Measurements from ENCODE around the gene STK38L. TPM values are rescaled to one million over a fixed set of nuclear protein-coding genes. Genes with fewer than 3 reads are reported as not detected.

STK38L gene
- polyA plus RNA-seq, 3 donors: 39.6 to 42.9 (median 42.2) TPM

GRCh38 chr12:27334042-27334720, 90.1 kb downstream of the STK38L start:
- DNase-seq (ENCODE audit: extremely low read depth in 1 of 11, low read depth in 9 of 11, low spot score in 4 of 11): no peak

GRCh38 chr12:27334721-27335082, 90.6 kb downstream of the STK38L start:
- no peak for DNase-seq (ENCODE audit: extremely low read depth in 1 of 11, low read depth in 9 of 11, low spot score in 4 of 11)

- DNase-seq (ENCODE audit: extremely low read depth in 1 of 11, low read depth in 9 of 11, low spot score in 4 of 11): no peak
Measured at GRCh38 chr12:27335364-27336281, 91.5 kb downstream of the STK38L start.

DNA sequence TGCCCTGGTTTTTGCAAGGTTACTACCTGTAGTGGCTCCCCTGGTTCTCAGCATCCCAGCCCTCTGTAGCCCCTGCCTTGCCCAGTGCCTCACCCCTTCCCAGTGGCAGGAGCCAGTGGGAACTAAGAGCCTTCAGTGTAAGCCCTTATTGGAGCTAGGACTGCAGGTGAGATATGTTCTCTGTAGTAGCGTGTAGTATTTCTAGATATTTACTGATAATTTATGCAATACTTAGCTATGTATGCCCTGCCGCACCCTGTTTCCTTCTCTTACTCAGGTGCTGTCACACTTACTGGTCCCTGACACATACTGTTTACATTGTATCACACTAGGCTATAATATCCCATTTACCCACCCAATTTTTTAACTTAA, 92.2 kb downstream of the STK38L start:
- DNase-seq (ENCODE audit: extremely low read depth in 1 of 11, low read depth in 9 of 11, low spot score in 4 of 11): no peak

GRCh38 chr12:27337376-27337775, 93.3 kb downstream of the STK38L start:
- no peak for DNase-seq (ENCODE audit: extremely low read depth in 1 of 11, low read depth in 9 of 11, low spot score in 4 of 11)

GRCh38 chr12:27338473-27338872, 94.4 kb downstream of the STK38L start:
- DNase-seq (ENCODE audit: extremely low read depth in 1 of 11, low read depth in 9 of 11, low spot score in 4 of 11): no peak

DNA sequence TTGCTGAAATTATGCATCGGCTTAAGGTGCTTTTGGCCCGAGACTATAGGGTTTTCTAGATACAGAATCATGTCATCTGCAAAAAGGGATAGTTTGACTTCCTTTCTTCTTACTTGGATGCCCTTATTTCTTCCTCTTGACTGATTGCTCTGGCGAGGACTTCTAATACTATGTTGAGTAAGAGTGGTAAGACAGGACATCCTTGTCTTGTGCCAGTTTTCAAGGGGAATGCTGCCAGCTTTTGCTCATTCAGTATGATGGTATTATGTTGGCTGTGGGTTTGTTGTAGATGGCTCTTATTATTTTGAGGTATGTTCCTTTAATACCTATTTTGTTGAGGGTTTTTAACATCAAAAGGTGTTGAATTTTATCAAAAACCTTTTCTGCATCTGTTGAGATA, 96.9 kb downstream of the STK38L start:
- DNase-seq (ENCODE audit: extremely low read depth in 1 of 11, low read depth in 9 of 11, low spot score in 4 of 11): no peak

DNA sequence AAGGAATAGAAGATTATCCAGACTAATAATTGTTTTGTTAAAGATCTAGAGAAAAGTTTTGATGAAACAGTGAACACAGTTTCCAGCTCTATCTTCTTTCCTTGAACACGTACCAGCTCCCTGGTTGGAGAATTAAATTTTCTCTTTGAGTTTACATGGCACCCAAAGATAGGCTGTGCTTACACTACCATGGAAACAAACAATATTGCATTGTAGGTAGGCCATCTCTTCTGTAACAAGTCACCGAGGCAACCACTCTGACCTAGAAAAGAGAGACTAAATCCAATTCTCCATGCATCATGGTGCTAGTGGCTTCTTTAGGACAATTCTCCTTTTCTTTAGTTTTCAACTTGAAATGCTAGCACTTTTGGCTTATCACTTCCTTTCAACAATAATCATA, 98.5 kb downstream of the STK38L start:
- DNase-seq (ENCODE audit: extremely low read depth in 1 of 11, low read depth in 9 of 11, low spot score in 4 of 11): no peak

GRCh38 chr12:27343255-27344000, 99.3 kb downstream of the STK38L start:
- no peak for DNase-seq (ENCODE audit: extremely low read depth in 1 of 11, low read depth in 9 of 11, low spot score in 4 of 11)

- DNase-seq (ENCODE audit: extremely low read depth in 1 of 11, low read depth in 9 of 11, low spot score in 4 of 11): no peak
Measured at GRCh38 chr12:27344246-27344645, 100.2 kb downstream of the STK38L start.

DNA sequence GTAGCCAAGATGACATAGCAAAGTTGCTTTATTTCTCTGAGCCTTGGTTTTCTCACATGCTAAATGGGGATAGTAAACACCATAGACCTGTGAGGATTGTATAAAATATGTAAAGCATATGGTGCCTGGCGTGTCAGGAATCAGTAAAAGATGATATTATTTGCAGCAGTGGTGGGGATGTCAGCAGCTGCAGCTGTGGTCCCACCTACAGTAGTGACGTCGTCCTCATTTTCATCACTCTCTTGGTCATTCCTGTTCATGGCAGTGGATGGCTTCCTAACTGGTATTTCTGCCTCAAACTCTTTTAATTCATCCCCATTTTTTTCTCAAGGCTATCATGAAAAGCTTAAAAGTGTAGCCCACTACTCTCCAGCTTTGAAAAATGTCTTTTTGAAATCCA, 100.7 kb downstream of the STK38L start:
- DNase-seq (ENCODE audit: extremely low read depth in 1 of 11, low read depth in 9 of 11, low spot score in 4 of 11): no peak

- DNase-seq (ENCODE audit: extremely low read depth in 1 of 11, low read depth in 9 of 11, low spot score in 4 of 11): no peak
Measured at GRCh38 chr12:27345376-27345775, 101.3 kb downstream of the STK38L start.

DNA sequence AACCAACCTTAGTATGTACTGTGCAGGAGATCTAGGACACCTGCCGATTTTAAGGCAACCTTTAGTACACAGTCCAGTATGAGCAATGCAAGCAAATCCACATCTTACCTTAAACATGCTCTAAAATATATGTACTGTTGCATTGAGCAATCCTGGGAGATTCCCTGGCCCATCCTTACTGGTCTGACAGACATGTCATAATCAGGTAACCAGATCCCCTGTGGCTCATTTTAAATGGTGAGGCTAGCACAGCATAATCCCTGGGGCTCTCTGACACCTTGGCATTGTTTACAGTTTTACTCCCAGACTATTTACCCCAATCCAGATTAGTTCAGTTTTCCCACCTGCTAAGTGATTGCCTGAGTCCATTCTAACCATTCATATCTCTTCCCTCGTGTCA, 103.7 kb downstream of the STK38L start:
- no peak for DNase-seq (ENCODE audit: extremely low read depth in 1 of 11, low read depth in 9 of 11, low spot score in 4 of 11)

GRCh38 chr12:27351476-27351875, 107.4 kb downstream of the STK38L start:
- no peak for DNase-seq (ENCODE audit: extremely low read depth in 1 of 11, low read depth in 9 of 11, low spot score in 4 of 11)

DNA sequence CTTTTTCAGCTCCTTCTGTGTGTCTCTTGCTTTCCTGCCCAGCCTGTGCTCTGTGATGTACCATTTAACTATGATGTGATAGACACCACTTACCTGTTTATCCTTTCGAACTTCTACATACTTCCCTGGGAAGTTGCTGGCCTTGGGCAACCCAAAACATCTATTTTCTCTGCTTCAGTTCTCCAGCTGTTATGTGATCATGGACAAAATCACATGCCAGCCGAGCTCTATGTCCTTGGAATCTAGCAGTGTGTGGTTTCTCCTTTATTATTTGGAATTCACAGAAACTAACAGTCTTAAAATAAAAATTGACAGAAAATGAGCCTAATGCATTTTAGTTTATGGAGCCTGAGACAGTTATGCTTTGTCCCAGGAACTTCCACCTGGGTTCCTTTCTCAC, 111.4 kb downstream of the STK38L start:
- DNase-seq (ENCODE audit: extremely low read depth in 1 of 11, low read depth in 9 of 11, low spot score in 4 of 11): no peak

GRCh38 chr12:27355979-27356378, 111.9 kb downstream of the STK38L start:
- no peak for DNase-seq (ENCODE audit: extremely low read depth in 1 of 11, low read depth in 9 of 11, low spot score in 4 of 11)

- no peak for DNase-seq (ENCODE audit: extremely low read depth in 1 of 11, low read depth in 9 of 11, low spot score in 4 of 11)
Measured at GRCh38 chr12:27359578-27360340, 115.7 kb downstream of the STK38L start.

- DNase-seq (ENCODE audit: extremely low read depth in 1 of 11, low read depth in 9 of 11, low spot score in 4 of 11): no peak
Measured at GRCh38 chr12:27361372-27361771, 117.3 kb downstream of the STK38L start.

DNA sequence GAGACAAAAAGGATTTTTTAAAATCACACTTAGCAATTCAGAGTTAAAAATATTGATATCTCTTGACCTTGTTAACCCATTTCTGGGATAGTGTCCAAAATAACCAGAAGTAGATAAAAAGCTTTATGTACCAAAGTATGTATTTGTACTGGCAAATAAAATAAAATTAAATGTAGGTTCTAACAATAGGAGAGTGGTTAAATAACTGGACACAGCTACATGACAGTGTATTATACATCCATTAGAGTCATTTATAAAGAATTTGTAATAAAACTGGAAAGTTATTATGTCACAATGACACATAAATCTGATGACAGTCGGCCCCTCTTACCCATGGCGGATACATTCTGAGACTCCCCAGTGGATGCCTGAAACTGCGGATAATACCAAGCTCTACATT, 122.5 kb downstream of the STK38L start:
- DNase-seq (ENCODE audit: extremely low read depth in 1 of 11, low read depth in 9 of 11, low spot score in 4 of 11): no peak

Measured in renal cortex interstitium (tissue), 11 donors.